HepG2 (cell line): Measurements from ENCODE around the gene HECTD3. TPM values are rescaled to one million over a fixed set of nuclear protein-coding genes. Genes with fewer than 3 reads are reported as not detected.

Source experiments
- CHCHD3 ChIP-seq: sonication (generic); formaldehyde crosslinking; IDR thresholded peaks from 2 replicates; pipeline ENCODE4 v1.8.0; 2022; ENCODE audit warnings: mild to moderate bottlenecking, missing genetic modification reagents, moderate library complexity
- CTCF ChIP-seq: sonication (generic); formaldehyde crosslinking; IDR thresholded peaks from 2 replicates; pipeline ENCODE4 v1.5.0; 2020; ENCODE audit warnings: mild to moderate bottlenecking, missing genetic modification reagents, moderate library complexity
- DZIP1 ChIP-seq: sonication (generic); formaldehyde crosslinking; IDR thresholded peaks from 2 replicates; pipeline ENCODE4 v1.5.0; 2020; ENCODE audit warnings: mild to moderate bottlenecking, missing genetic modification reagents
- KAT7 ChIP-seq: IDR thresholded peaks from 2 replicates; pipeline ENCODE4 v1.6.1; 2018; ENCODE audit warnings: borderline replicate concordance, missing compliant biosample characterization
- PTBP1 ChIP-seq: fragments of 200-400 bp; formaldehyde crosslinking; IDR thresholded peaks from 2 replicates; pipeline ENCODE4 v1.6.1; 2018; ENCODE audit warnings: low read length, low read depth; ENCODE audit not compliant: poor library complexity, severe bottlenecking
- RAD21 ChIP-seq: fragments of 450-650 bp; formaldehyde crosslinking; IDR thresholded peaks from 2 replicates; pipeline ENCODE4 v1.5.0; 2020; ENCODE audit warnings: mild to moderate bottlenecking
- ZBTB44 ChIP-seq: sonication (generic); formaldehyde crosslinking; IDR thresholded peaks from 2 replicates; pipeline ENCODE4 v1.4.0; 2020; ENCODE audit warnings: missing genetic modification reagents
- ZHX2 ChIP-seq, 2 experiments: sonication (generic) in 1 of 2; formaldehyde crosslinking in 1 of 2; IDR thresholded peaks; 2 replicates each; pipeline versions ENCODE4 v1.6.1 to v1.9.0; 2014 to 2022; ENCODE audit warnings: antibody characterized with exemption in 1 of 2, borderline replicate concordance in 1 of 2, inconsistent platforms in 1 of 2, low read depth in 1 of 2, missing genetic modification reagents in 1 of 2
- ZMYM3 ChIP-seq: sonication (generic); formaldehyde crosslinking; IDR thresholded peaks from 2 replicates; pipeline ENCODE4 v1.5.1; 2020; ENCODE audit warnings: mild to moderate bottlenecking, missing genetic modification reagents
- ZNF737 ChIP-seq: sonication (generic); formaldehyde crosslinking; IDR thresholded peaks from 2 replicates; pipeline ENCODE4 v1.5.0; 2020; ENCODE audit warnings: missing genetic modification reagents, mild to moderate bottlenecking, borderline replicate concordance
- ZNF83 ChIP-seq: sonication (generic); formaldehyde crosslinking; IDR thresholded peaks from 2 replicates; pipeline ENCODE4 v1.4.0; 2020; ENCODE audit warnings: missing genetic modification reagents, mild to moderate bottlenecking, borderline replicate concordance
- polyA plus RNA-seq, 8 experiments: library from polyadenylated mRNA; depleted of rRNA in 3 of 8; stranded (reverse) in 7 of 8; unstranded in 1 of 8; fragments of >200 nt; fragmentation: Illumina TruSeq in 4 of 8; extraction: Trizol in 4 of 8; gene quantifications; 2 replicates each; pipeline versions ENCODE4 v1.2.1 to v1.2.3, GENCODE V29; 2011 to 2016; ENCODE audit warnings: low read depth in 4 of 8, missing spikeins in 1 of 8, mixed read lengths in 1 of 8; ENCODE audit not compliant: insufficient read depth in 1 of 8
- total RNA-seq, 5 experiments: library from RNA; depleted of rRNA; stranded (reverse); fragments of >200 nt; fragmentation: Illumina TruSeq; extraction: Trizol; gene quantifications; 2 replicates each; pipeline ENCODE4 v1.2.3, GENCODE V29; 2016; ENCODE audit warnings: low read depth in 1 of 5

HECTD3 gene
- total and polyA plus RNA-seq, 2 of the 13 experiments (the other 11 are each of a cell fraction or from before 2014, with no cell fraction given): 18.6 to 24.5 TPM

GRCh38 chr1:45010855-45011811, at the start of gene HECTD3 (continued):
- TF ChIP-seq CTCF (CRISPR knock-in tag) (0 out of 2 replicates have a peak, but pooled peaks have one; percentile 17), ZNF737 (no peak), ZMYM3 (CRISPR knock-in tag) (no peak), RAD21 (CRISPR knock-in tag) (peak; percentile 55; the same call in 1 of the 2 replicates), PTBP1 (no peak), ZNF83 (no peak), CHCHD3 (CRISPR knock-in tag) (no peak), DZIP1 (no peak), KAT7 (CRISPR knock-in tag) (no peak), ZHX2 (IDR thresholded peaks at IDR 0.05; ENCODE audit: low read depth) (no peak), ZHX2 (CRISPR knock-in tag; IDR thresholded peaks at IDR 0.05; ENCODE audit: borderline replicate concordance) (no peak), ZBTB44 (CRISPR knock-in tag) (no peak)
